T-cell (primary cell): ENCODE data around the gene REV1. TPM values are rescaled to one million over a fixed set of nuclear protein-coding genes. Genes with fewer than 3 reads are reported as not detected.
"Not testable (repeated sequence)": the region's sequence is repeated elsewhere in the genome, so short reads cannot be mapped to it uniquely, and the experiment has no call there.

Experiments
- ATAC-seq, 4 experiments: fragments of 200-7000 bp in 3 of 4; fragments of 150-1000 bp in 1 of 4; cut with Tn5 transposase; replicated peaks in 1 of 4; 1 replicate in 3 of 4; 2 replicates in 1 of 4; pipeline ENCODE4 v1.10.0; 2021; ENCODE audit warnings: moderate library complexity in 3 of 4, mild to moderate bottlenecking in 2 of 4, moderate number of reproducible peaks in 1 of 4
- CTCF ChIA-PET, 2 donors: fragments of 300-600 bp; sonication (Branson Sonifier 250); formaldehyde crosslinking; loops; one replicate each; lab custom pipeline; 2022; ENCODE audit warnings: antibody characterized with exemption in 2 of 2; lab: Charles Lee
- POLR2A ChIA-PET, 2 donors: fragments of 300-600 bp; sonication (Branson Sonifier 250); formaldehyde crosslinking; loops; one replicate each; lab custom pipeline; 2022; ENCODE audit warnings: antibody characterized with exemption in 2 of 2; lab: Charles Lee
- DNase-seq, 35 experiments: peaks; one replicate each; pipeline versions ENCODE4 v3.0.0 to v3.0.0-alpha.2; 2013 to 2023
- H3K27ac ChIP-seq: one replicate; pipeline ENCODE4 v1.5.1; 2013; ENCODE audit warnings: low read length
- H3K27me3 ChIP-seq, 2 experiments: replicated peaks in 1 of 2; 1 replicate in 1 of 2; 2 replicates in 1 of 2; pipeline versions ENCODE4 v1.6.1 to v1.7.0; 2013; ENCODE audit warnings: low read length in 1 of 2, mixed read lengths in 1 of 2; ENCODE audit not compliant: control insufficient read depth in 2 of 2, insufficient read depth in 2 of 2; ENCODE audit errors: extremely low read depth in 1 of 2
- H3K36me3 ChIP-seq, 2 donors: 1 replicate in 1 of 2; 2 replicates in 1 of 2; pipeline versions ENCODE4 v1.6.1 to v1.7.0; 2013; ENCODE audit warnings: low read length in 1 of 2; ENCODE audit not compliant: control insufficient read depth in 2 of 2, insufficient read depth in 1 of 2; ENCODE audit errors: extremely low read depth in 1 of 2
- H3K4me1 ChIP-seq, 2 experiments: 1 replicate in 1 of 2; 2 replicates in 1 of 2; pipeline versions ENCODE4 v1.6.1 to v1.7.0; 2013; ENCODE audit warnings: low read length in 2 of 2, mixed read lengths in 1 of 2; ENCODE audit not compliant: insufficient read depth in 2 of 2, control insufficient read depth in 1 of 2; ENCODE audit errors: extremely low read depth in 1 of 2
- H3K4me3 ChIP-seq, 2 donors: 1 replicate in 1 of 2; 2 replicates in 1 of 2; pipeline versions ENCODE4 v1.5.1 to v1.7.0; 2013; ENCODE audit warnings: mild to moderate bottlenecking in 2 of 2, low read length in 1 of 2, moderate library complexity in 1 of 2; ENCODE audit not compliant: control insufficient read depth in 1 of 2; ENCODE audit errors: extremely low read depth in 1 of 2
- H3K9me3 ChIP-seq: 2 replicates; pipeline ENCODE4 v1.7.0; 2013
- H3K27ac Mint-ChIP-seq, 2 donors: one replicate each; pipeline ENCODE4 v1.8.0; 2020 to 2021; ENCODE audit warnings: mild to moderate bottlenecking in 2 of 2, mixed read lengths in 2 of 2
- H3K27me3 Mint-ChIP-seq, 2 donors: one replicate each; pipeline ENCODE4 v1.8.0; 2021 to 2022; ENCODE audit warnings: mixed read lengths in 2 of 2
- H3K36me3 Mint-ChIP-seq: one replicate; pipeline ENCODE4 v1.8.0; 2021; ENCODE audit warnings: mixed read lengths
- H3K4me1 Mint-ChIP-seq, 3 donors: one replicate each; pipeline ENCODE4 v1.8.0; 2020 to 2022; ENCODE audit warnings: mixed read lengths in 3 of 3, mild to moderate bottlenecking in 1 of 3
- H3K4me3 Mint-ChIP-seq, 3 donors: one replicate each; pipeline ENCODE4 v1.8.0; 2020 to 2022; ENCODE audit warnings: mild to moderate bottlenecking in 3 of 3, mixed read lengths in 3 of 3, moderate library complexity in 3 of 3
- H3K9me3 Mint-ChIP-seq, 3 donors: one replicate each; pipeline ENCODE4 v1.8.0; 2020 to 2022; ENCODE audit warnings: mixed read lengths in 3 of 3
- WGBS: methylation state at CpG from one replicate; pipeline ENCODE4 v1.1.5; 2013; ENCODE audit warnings: missing lambda C conversion rate; ENCODE audit not compliant: insufficient coverage; 5-methylcytosine and 5-hydroxymethylcytosine counted together
- total RNA-seq, 35 experiments: library from RNA in 6 of 35; stranded (reverse) in 6 of 35; fragments of 120-200 nt in 1 of 35; gene quantifications; one replicate each; pipeline versions ENCODE4 v1.2.1 to v1.2.4 and lab custom pipeline; 2013 to 2026

REV1 gene
- total RNA-seq, 5 donors from 2014 or later (not counting 1 experiment from before 2014, with no cell fraction given), result 48.0 to 59.9 (median 50.3) TPM

GRCh38 chr2:99514357-99514756 lies 24.5 kb upstream of the REV1 start:
- H3K27me3 Mint-ChIP-seq, result peaks cover 5 to 16% of the 10 kb centered on the region in 2 donors
- Histone ChIP-seq H3K27ac (no peak overlapping the region), H3K36me3 (no peaks in the 10 kb centered on the region), H3K4me1 (no peaks in the 10 kb centered on the region), H3K9me3 (no peaks in the 10 kb centered on the region), H3K4me3 (no peak overlapping the region), H3K27me3 (peaks cover 0 to 13% of the 10 kb centered on the region in 2 experiments)
- ATAC-seq (no peak), DNase-seq (no peak)
- no peak overlapping the region for H3K27ac Mint-ChIP-seq
- WGBS, result 100% methylated on average over 2 of the region's 4 CpGs
- no peaks in the 10 kb centered on the region for H3K36me3 Mint-ChIP-seq
- H3K4me3 Mint-ChIP-seq, result no peak overlapping the region
- POLR2A ChIA-PET, result no interaction called here
- no peaks in the 10 kb centered on the region for H3K4me1 Mint-ChIP-seq
- CTCF ChIA-PET, result no interaction called here
- no peaks in the 10 kb centered on the region for H3K9me3 Mint-ChIP-seq

GRCh38 chr2:99512181-99512591 lies 22.4 kb upstream of the REV1 start:
- H3K9me3 Mint-ChIP-seq, result no peaks in the 10 kb centered on the region
- no peaks in the 10 kb centered on the region for H3K36me3 Mint-ChIP-seq
- Histone ChIP-seq H3K4me3 (no peak overlapping the region), H3K4me1 (no peaks in the 10 kb centered on the region), H3K9me3 (no peaks in the 10 kb centered on the region), H3K27me3 (peaks cover 0 to 3% of the 10 kb centered on the region in 2 experiments), H3K36me3 (no peaks in the 10 kb centered on the region), H3K27ac (no peak overlapping the region)
- ATAC-seq (no peak), DNase-seq (no peak)
- no peak overlapping the region for H3K4me3 Mint-ChIP-seq
- WGBS, result no CpG with 5 or more reads among the region's 1 CpG
- H3K27me3 Mint-ChIP-seq, result peaks cover 0 to 7% of the 10 kb centered on the region in 2 donors
- H3K4me1 Mint-ChIP-seq, result no peaks in the 10 kb centered on the region
- no peak overlapping the region for H3K27ac Mint-ChIP-seq
- ChIA-PET POLR2A (no interaction called here), CTCF (interaction anchor here in 1 of 2 donors (0.6 kb wide), 1 partner anchor 146 kb away, joined by 3 read pairs; no protein-coding TSS in a partner anchor)

DNA sequence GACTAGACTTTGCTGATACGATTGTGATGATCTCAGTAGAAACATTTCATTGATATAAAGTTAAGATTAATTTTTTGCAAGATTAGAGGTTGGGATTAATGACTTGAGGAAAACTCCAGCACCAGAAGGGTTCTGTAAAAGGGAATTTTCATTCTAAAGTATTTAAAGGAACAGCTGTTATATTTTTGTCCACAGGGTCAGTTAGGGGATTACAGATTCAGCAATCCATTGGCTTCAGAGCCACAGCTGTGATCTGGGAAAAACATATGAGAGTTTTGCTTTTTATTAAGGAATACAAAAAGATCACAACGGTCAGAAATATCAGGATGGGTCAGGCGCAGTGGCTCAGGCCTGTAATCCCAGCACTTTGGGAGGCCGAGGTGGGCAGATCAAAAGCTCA lies 19.6 kb upstream of the REV1 start:
- Histone ChIP-seq H3K27me3 (no peaks in the 10 kb centered on the region), H3K9me3 (no peaks in the 10 kb centered on the region), H3K36me3 (no peaks in the 10 kb centered on the region), H3K4me1 (no peaks in the 10 kb centered on the region), H3K27ac (no peak overlapping the region), H3K4me3 (no peak overlapping the region)
- ATAC-seq (no peak), DNase-seq (no peak)
- H3K27ac Mint-ChIP-seq, result no peak overlapping the region
- H3K4me1 Mint-ChIP-seq, result peaks cover 0 to 12% (median 9%) of the 10 kb centered on the region in 3 donors
- no peak overlapping the region for H3K4me3 Mint-ChIP-seq
- POLR2A ChIA-PET, result interaction anchor here in 1 of 2 donors (0.6 kb wide), 1 partner anchor 9 kb away, joined by 3 read pairs; no protein-coding TSS in a partner anchor
- 100% methylated on average over 1 of the region's 4 CpGs for WGBS
- no peaks in the 10 kb centered on the region for H3K9me3 Mint-ChIP-seq
- H3K27me3 Mint-ChIP-seq, result no peaks in the 10 kb centered on the region
- H3K36me3 Mint-ChIP-seq, result no peaks in the 10 kb centered on the region
- CTCF ChIA-PET, result no interaction called here

DNA sequence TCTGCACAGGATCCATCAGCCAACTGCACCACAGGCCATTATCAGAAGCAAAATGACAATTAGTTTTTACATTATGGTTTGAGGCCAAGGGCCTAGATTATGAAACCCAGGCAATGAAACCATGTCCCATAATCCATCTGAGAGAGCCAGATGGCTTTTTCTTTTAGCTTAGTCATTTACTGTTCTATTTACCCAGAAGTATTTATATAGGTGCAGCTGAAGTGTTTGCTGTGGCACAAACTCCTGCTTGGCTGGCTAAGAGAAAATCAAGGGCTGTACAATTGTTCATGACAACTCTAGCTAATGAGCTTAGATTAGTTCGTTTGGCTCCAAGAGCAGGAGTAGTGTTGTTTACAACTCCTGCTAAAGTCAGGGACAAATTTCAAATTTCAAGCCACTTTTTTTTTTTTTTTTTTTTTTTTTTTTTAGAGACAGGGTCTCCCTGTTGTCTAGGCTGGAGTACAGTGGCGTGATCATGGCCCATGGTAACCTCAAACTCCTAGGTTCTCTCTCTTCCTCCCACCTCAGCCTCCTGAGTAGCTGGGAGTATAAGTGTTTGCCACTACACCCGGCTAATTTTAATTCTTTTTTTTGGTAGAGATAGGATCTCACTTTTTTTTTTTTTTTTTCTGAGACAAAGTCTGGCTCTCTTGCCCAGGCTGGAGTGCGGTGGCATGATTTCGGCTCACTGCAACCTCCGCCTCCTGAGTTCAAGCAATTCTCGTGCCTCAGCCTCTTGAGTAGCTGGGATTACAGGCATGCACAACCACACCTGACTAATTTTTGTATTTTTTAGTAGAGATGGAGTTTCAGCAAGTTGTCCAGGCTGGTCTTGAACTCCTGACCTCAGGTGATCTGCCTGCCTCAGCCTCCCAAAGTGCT lies 18.4 kb upstream of the REV1 start:
- Histone ChIP-seq H3K4me3 (no peak overlapping the region), H3K27me3 (no peaks in the 10 kb centered on the region), H3K27ac (no peak overlapping the region), H3K4me1 (no peaks in the 10 kb centered on the region), H3K9me3 (no peaks in the 10 kb centered on the region), H3K36me3 (no peaks in the 10 kb centered on the region)
- Mint-ChIP-seq H3K27ac (no peak overlapping the region), H3K4me1 (peaks cover 0 to 14% (median 11%) of the 10 kb centered on the region in 3 donors), H3K4me3 (no peak overlapping the region), H3K9me3 (no peaks in the 10 kb centered on the region), H3K27me3 (no peaks in the 10 kb centered on the region), H3K36me3 (no peaks in the 10 kb centered on the region)
- WGBS, result no CpG with 5 or more reads among the region's 7 CpGs
- POLR2A ChIA-PET, result no interaction called here
- ATAC-seq (no peak), DNase-seq (no peak)
- CTCF ChIA-PET, result interaction anchor here (0.6 to 0.8 kb wide), 4 partner anchors 12 to 342 kb away, joined by 3 to 10 read pairs (median 4); no protein-coding TSS in a partner anchor

- H3K27ac Mint-ChIP-seq, result peak overlapping the region in 1 of 2 donors; percentile 11
- H3K27me3 ChIP-seq, result no peaks in the 10 kb centered on the region
- no peaks in the 10 kb centered on the region for H3K9me3 Mint-ChIP-seq
- H3K36me3 Mint-ChIP-seq, result no peaks in the 10 kb centered on the region
- H3K36me3 ChIP-seq, result no peaks in the 10 kb centered on the region
- no CpG with 5 or more reads among the region's 4 CpGs for whole genome bisulfite sequencing
- no peak overlapping the region for H3K4me3 Mint-ChIP-seq
- H3K27me3 Mint-ChIP-seq, result peaks cover 6% of the 10 kb centered on the region in 2 donors
- no peaks in the 10 kb centered on the region for H3K9me3 ChIP-seq
- H3K27ac ChIP-seq, result no peak overlapping the region
- ChIA-PET POLR2A (no interaction called here), CTCF (interaction anchor here in 1 of 2 donors (0.6 kb wide), 1 partner anchor 64 kb away, joined by 3 read pairs; no protein-coding TSS in a partner anchor)
- no peak for DNase-seq
- no peak for ATAC-seq
- H3K4me1 ChIP-seq, result no peaks in the 10 kb centered on the region
- peaks cover 0 to 14% (median 11%) of the 10 kb centered on the region in 3 donors for H3K4me1 Mint-ChIP-seq
- H3K4me3 ChIP-seq, result no peak overlapping the region
These were observed 15.2 kb upstream of the REV1 start for GRCh38 chr2:99504844-99505584.

DNA sequence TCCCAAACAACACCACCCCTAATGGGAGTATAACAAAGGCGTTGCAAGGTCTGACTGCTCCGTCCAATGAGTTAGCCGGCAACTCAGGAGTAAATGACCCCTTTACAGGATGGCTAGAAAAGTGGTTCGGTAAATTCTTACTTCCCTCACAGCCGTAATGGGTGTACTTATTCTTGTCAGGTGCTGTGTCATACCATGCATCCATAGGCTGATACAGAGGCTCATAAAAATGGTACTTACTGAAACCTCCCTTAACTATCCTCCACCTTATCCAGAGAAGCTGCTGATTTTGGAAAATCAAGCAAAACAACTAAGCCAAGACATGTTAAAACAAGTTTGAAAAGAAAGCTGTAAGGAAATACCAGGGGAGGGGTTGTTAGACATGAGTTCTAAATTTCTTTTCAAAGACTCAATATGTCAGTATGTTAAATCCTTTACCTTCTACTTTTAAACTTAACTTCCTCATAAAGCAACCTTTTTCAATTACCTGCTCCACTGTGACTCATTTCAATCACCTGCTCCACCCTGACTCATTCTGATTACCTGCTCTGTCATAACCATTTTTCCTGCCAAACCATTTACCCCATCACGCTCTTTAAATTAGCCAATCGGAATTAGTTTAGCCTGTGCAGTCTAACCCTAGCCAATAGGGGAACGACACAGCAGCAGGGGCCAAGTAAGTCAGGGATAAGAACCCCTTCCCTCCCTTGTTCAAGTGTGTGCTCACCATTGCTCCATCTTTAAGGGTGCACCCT lies 14.0 kb upstream of the REV1 start:
- DNase-seq, H3K4me3 ChIP-seq, H3K4me3 Mint-ChIP-seq, H3K4me1 ChIP-seq, H3K27me3 ChIP-seq, H3K36me3 ChIP-seq, H3K27ac Mint-ChIP-seq, ATAC-seq, POLR2A ChIA-PET, H3K9me3 Mint-ChIP-seq, H3K36me3 Mint-ChIP-seq, H3K9me3 ChIP-seq, CTCF ChIA-PET, H3K27ac ChIP-seq: not testable (repeated sequence)
- H3K27me3 Mint-ChIP-seq, result peaks cover 16 to 17% of the 10 kb centered on the region in 2 donors
- peaks cover 0 to 14% (median 11%) of the 10 kb centered on the region in 3 donors for H3K4me1 Mint-ChIP-seq
- whole genome bisulfite sequencing, result 76% methylated on average over 3 of the region's 8 CpGs
